HG02610 (cell line): ENCODE data around the gene MRPL43.

ENCODE experiments used
- ATAC-seq: cut with Tn5 transposase; IDR thresholded peaks from one replicate; pipeline ENCODE4 v1.9.1; 2021; ENCODE audit warnings: mild to moderate bottlenecking, moderate library complexity; ENCODE audit not compliant: unreplicated experiment

Gene MRPL43

GRCh38 chr10:100969187-100970075 is 17.9 kb downstream of the MRPL43 start, which contains the start of gene SEMA4G:
Gene SEMA4G (plus strand): TSS chr10:100969504. CDS start chr10:100972913, 3,409 bp downstream.
- no peak for ATAC-seq

DNA sequence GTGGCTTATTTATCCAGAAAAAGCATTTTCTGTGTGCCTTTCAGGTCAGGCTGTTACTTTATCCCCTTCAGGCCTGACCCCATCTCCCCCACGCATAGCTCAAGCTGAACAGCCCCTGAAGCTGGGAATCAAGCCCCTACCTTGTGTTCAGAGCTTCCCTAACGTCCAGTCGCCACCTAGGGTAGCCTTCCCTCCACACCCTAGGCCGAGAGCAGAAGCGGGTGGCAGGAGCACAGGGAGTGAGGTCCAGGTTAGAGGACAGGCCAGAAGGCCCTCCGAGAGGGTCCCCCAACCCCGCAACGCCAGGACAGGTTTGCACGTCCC is 18.5 kb downstream of the MRPL43 start:
- no peak for ATAC-seq

DNA sequence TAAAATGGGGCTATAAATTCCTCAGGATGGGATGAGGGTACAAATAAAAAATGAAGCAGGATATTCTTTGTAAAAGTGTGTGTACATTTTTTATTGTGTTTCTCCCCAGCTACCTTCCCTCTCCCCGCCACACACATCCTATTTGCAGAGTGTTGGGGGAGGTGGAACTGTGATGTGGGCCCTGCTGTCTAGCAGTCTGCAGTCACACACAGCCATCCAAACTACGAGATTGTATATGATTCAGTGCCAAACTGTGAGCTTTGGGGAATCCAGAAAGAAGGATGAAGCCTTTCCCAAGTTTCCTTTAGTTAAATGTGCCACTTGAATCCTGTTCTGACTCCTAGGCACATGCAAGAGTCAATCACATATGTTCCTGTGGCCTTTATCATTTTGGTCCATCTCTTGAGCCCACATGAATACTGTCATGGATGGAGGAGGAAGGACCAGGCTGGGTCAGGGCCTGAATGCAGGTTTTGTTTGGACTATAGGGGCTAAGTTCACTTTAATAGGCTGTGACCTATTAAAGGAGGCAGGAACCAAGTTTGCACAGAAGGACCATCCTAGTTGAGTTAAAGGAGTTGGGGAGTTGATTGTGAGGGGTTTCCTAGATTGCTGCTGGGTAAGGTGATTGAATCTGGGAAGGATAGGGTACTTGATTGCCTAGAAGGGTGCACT is 19.1 kb downstream of the MRPL43 start:
- no peak for ATAC-seq

DNA sequence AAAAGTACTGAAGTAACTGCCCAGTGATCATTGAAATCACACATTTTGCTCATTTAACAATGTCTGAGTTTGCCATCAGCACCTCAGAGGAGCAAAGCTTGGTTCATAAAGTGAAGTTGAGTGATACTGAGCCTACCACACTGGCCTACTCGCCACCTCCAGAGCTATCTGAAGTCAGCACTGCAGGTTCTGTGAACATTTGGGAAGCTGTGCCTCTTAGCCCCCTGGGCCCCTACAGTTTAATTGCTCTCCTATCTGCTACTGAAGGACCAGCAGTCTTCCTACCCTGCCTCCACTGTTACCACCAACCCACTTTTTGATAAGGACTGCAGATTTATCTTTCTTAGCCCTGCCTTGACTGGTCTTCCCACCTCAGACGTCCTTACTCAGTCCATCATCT is 20.0 kb downstream of the MRPL43 start:
- ATAC-seq = no peak

DNA sequence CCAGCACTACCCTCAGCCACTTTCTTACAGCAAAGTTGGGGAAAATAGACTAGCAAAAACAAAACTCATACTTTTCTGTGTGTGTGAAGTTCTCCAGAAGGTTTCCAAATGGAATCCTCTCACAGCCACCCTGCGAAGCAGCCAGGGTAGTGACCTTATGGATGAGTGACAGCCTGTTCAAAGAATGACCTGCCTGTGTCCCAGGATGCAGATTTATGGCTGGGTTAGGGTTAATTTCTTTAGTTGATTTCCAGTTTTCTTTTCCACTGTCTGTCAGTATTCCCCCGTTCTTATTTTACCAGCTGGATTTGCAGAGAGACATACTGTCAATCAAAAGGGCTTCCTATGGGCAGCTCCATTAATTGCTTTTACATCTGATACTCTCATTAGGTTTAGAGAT is 20.4 kb downstream of the MRPL43 start:
- no peak for ATAC-seq

GRCh38 chr10:100965820-100966219 is 21.5 kb downstream of the MRPL43 start:
- no peak for ATAC-seq

GRCh38 chr10:100963826-100964225 is 23.5 kb downstream of the MRPL43 start:
- no peak for ATAC-seq

DNA sequence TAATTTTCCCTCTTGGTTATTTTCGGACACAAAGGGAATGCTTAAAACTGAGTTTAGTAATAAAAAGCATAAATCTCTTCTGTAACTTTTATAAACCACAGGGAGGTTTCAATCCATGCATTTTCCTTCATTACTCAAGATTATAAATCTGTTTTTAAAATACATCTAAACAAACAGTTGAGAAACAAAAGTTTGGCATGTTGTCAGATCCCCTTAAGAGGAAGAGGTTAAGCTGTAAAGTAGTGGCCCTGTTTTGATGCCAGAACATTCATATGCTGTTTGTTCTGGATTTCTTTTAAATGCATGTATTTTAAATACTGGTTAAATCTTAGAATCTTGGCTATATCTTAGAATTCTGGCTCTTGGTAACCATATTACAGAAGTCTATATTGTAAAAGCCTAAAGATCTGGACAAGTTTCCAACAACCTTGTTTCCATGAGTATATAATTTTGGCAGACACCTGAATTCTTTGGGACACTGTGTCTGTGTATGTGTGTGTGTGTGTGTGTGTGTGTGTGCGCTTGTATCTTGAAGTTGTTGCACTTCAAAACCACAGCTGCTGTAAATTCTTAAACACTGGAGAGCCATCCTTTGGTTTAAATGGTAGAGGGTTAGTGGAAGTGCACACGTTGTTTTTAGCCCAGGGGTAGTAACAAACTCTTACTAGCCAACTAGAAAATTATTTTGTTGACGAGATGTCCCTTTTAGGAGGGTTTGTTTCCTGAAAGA is 24.8 kb downstream of the MRPL43 start:
- ATAC-seq = no peak

DNA sequence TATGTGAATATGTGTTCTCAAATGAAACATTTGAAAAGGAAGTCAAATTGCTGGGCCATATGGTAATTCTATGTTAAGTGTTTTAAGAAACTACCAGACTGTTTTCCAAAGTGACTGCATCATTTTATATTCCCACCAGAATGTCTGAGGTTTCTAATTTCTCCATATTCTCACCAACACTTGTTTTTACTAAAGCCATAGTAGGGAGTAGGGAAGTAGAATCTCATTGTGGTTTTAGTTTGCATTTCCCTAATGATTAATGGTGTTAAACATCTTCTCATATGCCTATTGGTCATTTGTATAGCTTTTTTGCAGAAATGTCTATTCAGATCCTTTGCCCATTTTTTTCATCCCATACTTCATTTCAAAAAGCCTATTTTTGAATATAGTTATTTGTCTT is 27.0 kb downstream of the MRPL43 start:
- ATAC-seq = no peak

- ATAC-seq = no peak
Measured at GRCh38 chr10:100948916-100949315, 38.4 kb downstream of the MRPL43 start.

DNA sequence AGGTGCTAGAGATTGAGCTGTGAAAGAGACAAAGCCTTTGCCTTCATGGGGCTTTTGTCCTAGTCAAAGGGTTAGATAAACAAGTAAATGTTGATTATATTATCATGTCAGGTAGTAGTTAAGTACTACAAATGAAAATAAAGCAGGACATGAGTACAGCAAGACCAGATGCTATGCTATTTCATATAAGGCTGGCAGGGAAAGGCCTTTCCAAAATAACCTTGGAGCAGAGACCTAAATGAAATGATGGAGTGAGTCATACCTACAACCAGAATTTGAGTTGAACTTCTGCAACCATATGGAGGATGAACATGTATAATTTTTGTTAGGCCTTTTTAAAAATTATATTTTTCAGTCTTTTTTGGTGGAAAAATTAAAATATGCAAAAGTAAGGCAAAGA is 41.5 kb downstream of the MRPL43 start:
- no peak for ATAC-seq

DNA sequence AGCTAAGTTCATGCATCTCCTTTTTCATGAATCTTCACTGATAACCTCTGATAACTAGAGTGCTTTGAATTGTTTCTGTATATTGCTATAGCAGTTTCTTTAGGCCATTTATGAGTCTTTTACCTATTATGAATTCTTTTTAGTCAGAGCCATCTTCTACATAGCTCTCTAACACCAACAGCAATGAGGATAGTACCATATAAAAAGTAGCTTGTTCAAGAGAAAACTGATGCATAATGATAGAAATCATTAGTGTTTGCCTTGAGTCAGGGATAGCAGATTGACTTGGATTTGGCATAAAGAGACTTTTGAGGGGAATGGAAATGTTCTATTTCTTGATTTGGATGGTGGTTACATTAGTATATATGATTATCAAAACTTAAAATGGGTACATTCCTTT is 43.8 kb downstream of the MRPL43 start:
- ATAC-seq = no peak

DNA sequence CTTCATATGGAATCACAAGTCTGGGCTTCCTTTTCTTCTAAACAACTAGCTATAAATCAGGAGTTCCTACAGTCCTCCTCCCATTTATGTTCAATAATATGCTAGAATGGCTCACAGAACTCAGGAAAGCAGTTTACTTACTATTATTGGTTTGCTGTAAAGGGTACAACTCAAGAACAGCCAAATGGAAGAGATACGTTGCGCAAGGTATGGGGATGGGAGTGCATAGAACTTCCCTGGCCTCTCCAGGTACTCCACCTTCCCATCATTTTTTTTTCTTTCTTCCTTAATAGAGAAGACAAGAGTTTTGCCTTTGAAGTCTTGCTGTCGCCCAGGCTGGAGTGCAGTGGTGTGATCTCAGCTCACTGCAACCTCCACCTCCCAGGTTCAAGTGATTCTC is 45.1 kb downstream of the MRPL43 start:
- no peak for ATAC-seq

DNA sequence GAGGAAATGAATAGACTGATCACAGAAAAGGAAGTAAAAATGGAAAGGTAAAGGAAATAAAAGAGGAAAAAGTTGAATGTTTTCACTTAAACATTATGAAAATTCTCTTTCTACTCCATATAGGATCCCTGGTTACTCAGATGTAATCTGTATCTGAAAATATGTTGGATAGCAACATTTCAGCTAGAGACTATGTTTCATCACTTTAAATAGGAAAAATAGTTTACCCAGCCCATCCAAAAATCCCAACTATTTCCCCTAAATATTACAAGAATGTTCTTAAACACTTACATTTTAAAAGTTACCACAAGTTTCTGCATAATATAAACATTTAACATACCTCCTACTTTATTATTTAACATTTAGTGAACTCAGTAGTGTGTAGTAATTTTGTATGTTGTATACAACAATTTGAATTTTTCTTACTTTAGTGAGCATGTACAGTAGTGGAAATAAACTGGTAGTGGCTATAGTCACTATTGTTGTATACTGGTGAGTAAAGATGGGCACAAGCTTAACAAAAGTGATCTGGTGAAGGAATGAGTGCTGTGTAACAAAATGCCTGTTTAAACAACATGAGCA is 47.4 kb downstream of the MRPL43 start:
- ATAC-seq = no peak
